ENCODE measurements around the gene PPM1L. TPM values are rescaled to one million over a fixed set of nuclear protein-coding genes. Genes with fewer than 3 reads are reported as not detected.

PPM1L gene
- total and polyA plus RNA-seq, 10 of the 15 experiments (the other 5 are each of a cell fraction or from before 2014, with no cell fraction given), result under 0.01 to 0.33 (median 0.06) TPM; not detected in 1

DNA sequence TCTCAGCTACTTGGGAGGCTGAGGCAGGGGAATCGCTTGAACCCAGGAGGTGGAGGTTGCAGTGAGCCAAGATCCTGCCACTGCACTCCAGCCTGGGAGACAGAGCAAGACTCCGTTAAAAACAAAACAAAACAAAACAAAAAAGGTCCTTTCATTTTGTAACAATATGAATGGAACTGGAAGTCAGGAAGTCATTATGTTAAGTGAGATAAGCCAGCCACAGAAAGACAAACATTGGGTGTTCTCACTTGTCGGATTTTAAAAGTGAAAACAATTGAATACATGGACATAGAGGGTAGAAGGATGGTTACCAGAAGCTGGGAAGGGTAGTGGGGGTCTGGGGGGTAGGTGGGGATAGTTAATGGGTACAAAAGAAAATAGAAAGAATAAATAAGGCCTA is 361.6 kb downstream of the PPM1L start (continued):
- TF ChIP-seq HDAC6 (IDR thresholded peaks at IDR 0.05; ENCODE audit: unreplicated experiment), result no peak
- no peak for TF ChIP-seq TCF12 (IDR thresholded peaks at IDR 0.05; ENCODE audit: low read depth, low read length)
- TF ChIP-seq ZNF24 (IDR thresholded peaks at IDR 0.05), result no peak
- no peak for TF ChIP-seq PKNOX1 (IDR thresholded peaks at IDR 0.05)
- TF ChIP-seq STAT1 (conservative IDR thresholded peaks at IDR 0.05), result no peak

- RAD21 ChIA-PET (ENCODE audit: unreplicated experiment), result no interaction called here
Measured at GRCh38 chr3:161126495-161126894, 370.5 kb downstream of the PPM1L start.

More at GRCh38 chr3:161126495-161126894, 370.5 kb downstream of the PPM1L start:
- in situ Hi-C loops (cut with MboI), result no loop called here
- H3K27ac ChIP-seq (ENCODE audit: control insufficient read depth, insufficient read depth), result no peak overlapping the region
- H3K9me3 ChIP-seq (replicated peaks; ENCODE audit: control insufficient read depth, insufficient read depth, low read length), result no peaks in the 10 kb centered on the region
- FAIRE-seq (no peak), ATAC-seq (no peak), DNase-seq (ENCODE audit: low read depth, low spot score) (no peak)
- no peaks in the 10 kb centered on the region for H3K79me2 ChIP-seq (ENCODE audit: control insufficient read depth, insufficient read depth, low read length)
- no peak overlapping the region for H3K9ac ChIP-seq (ENCODE audit: control insufficient read depth, insufficient read depth, low read length)
- H3K27me3 ChIP-seq (replicated peaks in 1 of 2; ENCODE audit: control insufficient read depth in 2 of 2, insufficient read depth in 2 of 2, low read length in 1 of 2), result no peaks in the 10 kb centered on the region
- WGBS (ENCODE audit: insufficient coverage, insufficient replicate concordance, low lambda C conversion rate, missing lambda C conversion rate), result 48% methylated on average over 2 of the region's 2 CpGs
- ChIA-PET CTCF (no interaction called here), SMC1A (ENCODE audit: uncharacterized antibody, unreplicated experiment) (interaction anchor here (0.7 kb wide), 1 partner anchor 44 kb away, joined by 3 read pairs; no protein-coding TSS in a partner anchor), POLR2A (no interaction called here)
- no peak overlapping the region for H3K4me2 ChIP-seq (ENCODE audit: control insufficient read depth, insufficient read depth)
- H3K4me1 ChIP-seq (ENCODE audit: control insufficient read depth, insufficient read depth, low read length), result no peaks in the 10 kb centered on the region
- no peak overlapping the region for H3K4me3 ChIP-seq
- intact Hi-C loops (cut with micrococcal nuclease; ENCODE audit: unreplicated experiment), result no loop called here
- no peak overlapping the region for H2AFZ ChIP-seq (ENCODE audit: control insufficient read depth, low read depth, low read length)
- H4K20me1 ChIP-seq (ENCODE audit: control insufficient read depth, insufficient read depth), result no peaks in the 10 kb centered on the region
- H3K36me3 ChIP-seq (ENCODE audit: control insufficient read depth in 2 of 2, insufficient read depth in 2 of 2, low read length in 1 of 2), result no peaks in the 10 kb centered on the region
- no TSS peak for BruUV-seq (replicated peaks)
- no peak for TF ChIP-seq NR2F1 (conservative IDR thresholded peaks at IDR 0.05)

Other genes starting within 250 kb of the PPM1L start
- 17.3 and 18.3 TPM in 2 replicates for gene KPNA4, start 190.7 kb upstream of the PPM1L start, total RNA-seq (2014; rRNA removed)
- gene KPNA4, start 190.7 kb upstream of the PPM1L start, total RNA-seq (2014; rRNA removed; fragmentation: Illumina TruSeq; extraction: Trizol), result 29.9 and 30.5 TPM in 2 replicates
- 40.6 and 44.4 TPM in 2 replicates for gene KPNA4, start 190.7 kb upstream of the PPM1L start, total RNA-seq (2021)
- 18.8 and 30.9 TPM in 2 replicates for gene KPNA4, start 190.7 kb upstream of the PPM1L start, polyA plus RNA-seq (2011; rRNA removed)
- gene KPNA4, start 190.7 kb upstream of the PPM1L start, polyA plus RNA-seq (2014; fragmentation: Illumina TruSeq; extraction: Trizol), result 23.3 and 27.3 TPM in 2 replicates
- gene KPNA4, start 190.7 kb upstream of the PPM1L start, polyA plus RNA-seq (2014; fragmentation: Nextera tagmentation; extraction: Ambion mirVana), result 10 to 100 TPM in 1 of 2 experiments, 1 to 10 TPM in 1; 9.9 to 15.8 TPM
- 12.4 and 13.8 TPM in 2 replicates for gene KPNA4, start 190.7 kb upstream of the PPM1L start, polyA plus RNA-seq (2014; rRNA removed)
- gene KPNA4, start 190.7 kb upstream of the PPM1L start, polyA plus RNA-seq (2016; fragmentation: Nextera tagmentation; extraction: Ambion mirVana), result 10 to 100 TPM; 14.4 to 20.3 TPM
- not detected in 2 replicates for gene ARL14, start 79.1 kb upstream of the PPM1L start, total RNA-seq (2014; rRNA removed)
- not detected in 2 replicates for gene ARL14, start 79.1 kb upstream of the PPM1L start, total RNA-seq (2014; rRNA removed; fragmentation: Illumina TruSeq; extraction: Trizol)
- gene ARL14, start 79.1 kb upstream of the PPM1L start, total RNA-seq (2021), result not detected in 2 replicates
- gene ARL14, start 79.1 kb upstream of the PPM1L start, polyA plus RNA-seq (2011; rRNA removed), result not detected in 2 replicates
- 0.04 TPM in 1 of 2 replicates, not detected in the other for gene ARL14, start 79.1 kb upstream of the PPM1L start, polyA plus RNA-seq (2014; fragmentation: Illumina TruSeq; extraction: Trizol)
- gene ARL14, start 79.1 kb upstream of the PPM1L start, polyA plus RNA-seq (2014; fragmentation: Nextera tagmentation; extraction: Ambion mirVana), result under 1 TPM in 1 of 2 experiments, not detected in 1; 0.18 TPM
- not detected in 2 replicates for gene ARL14, start 79.1 kb upstream of the PPM1L start, polyA plus RNA-seq (2014; rRNA removed)
- gene ARL14, start 79.1 kb upstream of the PPM1L start, polyA plus RNA-seq (2016; fragmentation: Nextera tagmentation; extraction: Ambion mirVana), result not detected

Measured in GM12878 (cell line).